ENCODE results near the gene IFI16.
"Not testable (repeated sequence)": the region's sequence is repeated elsewhere in the genome, so short reads cannot be mapped to it uniquely, and the experiment has no call there.

IFI16 gene

DNA sequence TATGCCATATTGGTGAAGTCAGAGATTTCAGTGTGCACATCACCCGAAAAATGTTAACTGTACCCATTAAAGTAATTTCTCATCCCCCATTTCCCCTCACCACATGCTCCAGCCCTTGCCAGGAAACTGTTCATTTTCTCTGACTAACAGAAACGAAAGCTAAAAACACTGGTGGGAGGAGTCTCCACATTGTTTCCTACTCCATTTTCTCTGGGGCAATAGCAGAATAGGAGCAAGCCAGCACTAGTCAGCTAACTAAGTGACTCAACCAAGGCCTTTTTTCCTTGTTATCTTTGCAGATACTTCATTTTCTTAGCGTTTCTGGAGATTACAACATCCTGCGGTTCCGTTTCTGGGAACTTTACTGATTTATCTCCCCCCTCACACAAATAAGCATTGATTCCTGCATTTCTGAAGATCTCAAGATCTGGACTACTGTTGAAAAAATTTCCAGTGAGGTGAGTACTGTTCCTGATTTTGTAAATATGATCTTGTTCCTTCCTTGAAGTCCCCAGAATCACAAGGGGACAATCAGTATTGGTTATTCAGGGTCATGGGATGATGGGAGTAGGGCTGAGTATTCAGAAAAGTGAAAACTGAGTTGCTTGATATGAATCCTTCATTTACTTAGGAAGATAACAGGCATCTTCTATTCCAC lies at the start of gene IFI16:
Gene IFI16 (plus strand): TSS at position 204 of the 658 bp plus-strand sequence. CDS start 4,774 bp downstream, outside the sequence.
- peak; percentile 70 for DNase-seq

- no peak for DNase-seq
Measured at GRCh38 chr1:158961178-158961577, 48.5 kb upstream of the IFI16 start.

DNA sequence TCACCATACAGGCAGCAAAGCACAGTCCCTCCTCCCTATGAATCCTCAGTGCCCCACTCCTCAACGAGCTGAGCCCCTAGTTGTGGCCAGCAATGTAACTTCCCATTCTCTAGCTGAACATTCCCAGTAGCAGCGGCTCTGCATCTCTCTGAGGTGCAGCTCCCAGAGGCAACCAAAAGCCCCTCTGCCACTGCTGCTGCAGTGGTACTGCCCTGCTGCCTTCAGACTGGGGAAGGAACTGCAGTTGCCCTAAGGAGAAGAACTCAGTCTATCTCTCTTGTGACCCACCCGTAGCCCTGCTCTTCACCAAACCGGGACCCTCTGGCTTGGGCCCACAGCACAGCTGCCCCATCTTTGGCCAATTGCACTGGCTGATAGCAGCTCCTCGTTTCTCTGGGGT lies 46.7 kb upstream of the IFI16 start:
- no peak for DNase-seq

GRCh38 chr1:158969166-158969565 lies 40.5 kb upstream of the IFI16 start:
- DNase-seq: no peak

GRCh38 chr1:158969855-158970254 lies 39.9 kb upstream of the IFI16 start:
- no peak for DNase-seq

DNA sequence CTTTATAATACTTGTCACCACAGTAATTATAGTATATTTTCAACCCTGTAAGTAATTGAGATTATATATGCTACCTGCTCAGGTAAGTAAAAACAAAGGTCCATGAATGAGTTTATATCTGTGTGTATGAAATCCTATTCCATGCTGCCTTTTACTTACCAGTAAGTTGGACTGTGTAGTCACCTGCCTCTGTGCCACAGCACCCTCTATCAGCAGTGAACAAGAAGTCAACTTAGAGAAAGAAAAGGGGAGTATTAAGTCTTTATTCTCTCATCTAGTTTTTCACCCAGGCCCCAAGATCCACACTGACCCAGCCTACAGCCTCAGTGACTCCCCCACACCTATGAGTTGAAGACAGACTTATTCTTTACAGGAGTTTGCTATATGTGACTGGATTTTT lies 36.9 kb upstream of the IFI16 start:
- peak; percentile 64 for DNase-seq

DNA sequence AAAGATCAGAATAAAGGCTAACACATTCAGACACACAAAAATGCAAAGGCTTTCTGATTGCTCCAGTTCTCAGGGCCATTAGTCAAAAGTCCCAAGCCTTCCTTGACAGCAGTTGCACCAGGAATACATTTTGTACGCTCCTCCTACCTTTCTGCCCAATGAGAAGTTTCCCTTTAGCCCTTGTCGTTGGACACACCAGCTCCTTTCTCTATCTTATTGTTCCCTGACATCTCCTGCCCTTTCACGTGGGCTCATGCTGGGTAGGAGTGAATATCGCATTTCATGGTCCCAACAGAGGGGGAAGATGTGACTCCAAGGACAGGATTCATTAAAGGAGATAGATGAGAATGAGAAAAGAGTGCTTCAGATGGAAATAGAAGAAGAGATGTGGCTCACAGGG lies 33.5 kb upstream of the IFI16 start:
- no peak for DNase-seq

GRCh38 chr1:158978730-158979129 lies 31.0 kb upstream of the IFI16 start:
- no peak for DNase-seq

- no peak for DNase-seq
Measured at GRCh38 chr1:158979229-158979628, 30.5 kb upstream of the IFI16 start.

- no peak for DNase-seq
Measured at GRCh38 chr1:158983235-158983634, 26.5 kb upstream of the IFI16 start.

DNA sequence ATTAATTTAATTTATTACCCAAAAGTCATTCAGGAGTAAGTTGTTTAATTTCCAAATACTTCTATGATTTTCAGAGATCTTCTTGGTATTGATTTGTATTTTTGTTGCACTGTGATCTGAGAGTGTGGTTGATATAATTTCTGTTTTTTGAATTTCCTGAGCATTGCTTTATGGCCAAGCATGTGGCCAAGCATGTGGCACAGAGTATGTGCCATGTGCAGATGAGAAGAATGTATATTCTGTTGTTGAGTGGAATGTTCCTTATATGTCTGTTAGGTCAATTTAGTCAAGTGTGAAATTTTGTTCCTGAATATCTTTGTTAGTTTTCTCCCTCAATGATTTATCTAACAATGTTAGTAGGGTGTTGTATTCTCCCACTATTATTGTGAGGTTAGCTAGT lies 25.3 kb upstream of the IFI16 start:
- DNase-seq: no peak

- DNase-seq: no peak
Measured at GRCh38 chr1:158989424-158989823, 20.3 kb upstream of the IFI16 start.

- no peak for DNase-seq
Measured at GRCh38 chr1:158992787-158993312, 16.9 kb upstream of the IFI16 start.

- DNase-seq: no peak
Measured at GRCh38 chr1:158996998-158997397, 12.7 kb upstream of the IFI16 start.

GRCh38 chr1:158998037-158998780 lies 11.5 kb upstream of the IFI16 start:
- DNase-seq: no peak

- peak; percentile 83 for DNase-seq
Measured at GRCh38 chr1:158998781-158999161, 10.9 kb upstream of the IFI16 start.

GRCh38 chr1:158999316-159000069 lies 10.2 kb upstream of the IFI16 start:
- no peak for DNase-seq

DNA sequence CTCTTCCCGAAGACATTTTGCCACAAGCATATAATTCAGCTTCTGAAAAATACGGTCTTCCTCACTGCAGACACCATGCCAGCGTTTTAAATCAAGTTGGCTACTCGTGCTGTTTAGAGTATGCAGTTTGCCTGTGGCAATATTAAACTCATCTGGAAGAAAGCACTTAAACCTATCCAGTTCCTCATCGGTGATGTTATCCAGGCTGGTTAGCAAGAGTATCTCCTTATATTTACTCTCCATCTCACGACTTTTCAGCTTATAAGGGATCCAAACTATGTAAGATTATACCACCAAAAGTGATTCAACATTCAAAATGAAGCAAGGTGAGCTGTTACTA lies 9.7 kb upstream of the IFI16 start:
- DNase-seq: no peak

- peak; percentile 32 for DNase-seq
Measured at GRCh38 chr1:159000625-159001024, 9.1 kb upstream of the IFI16 start.

GRCh38 chr1:159005161-159005560 lies 4.5 kb upstream of the IFI16 start:
- no peak for DNase-seq

GRCh38 chr1:159005676-159006075 lies 4.0 kb upstream of the IFI16 start:
- no peak for DNase-seq

GRCh38 chr1:159006210-159006807 lies 3.4 kb upstream of the IFI16 start:
- DNase-seq: not testable (repeated sequence)

GRCh38 chr1:159007726-159008125 lies 2.0 kb upstream of the IFI16 start:
- DNase-seq: no peak

Data from hematopoietic multipotent progenitor cell treated with erythropoietin and hydrocortisone succinate and interleukin-3 and kit ligand, for 8 days (in vitro differentiated cells).